Skeletal muscle tissue (tissue), 4 donors: Measurements from ENCODE around the gene IFITM10. TPM values are rescaled to one million over a fixed set of nuclear protein-coding genes. Genes with fewer than 3 reads are reported as not detected.
"Not testable (repeated sequence)": the region's sequence is repeated elsewhere in the genome, so short reads cannot be mapped to it uniquely, and the experiment has no call there.

Experiments
- H3K27ac ChIP-seq: one replicate; pipeline ENCODE4 v1.7.0; 2013; ENCODE audit warnings: mild to moderate bottlenecking, low read depth, low read length, inconsistent platforms
- H3K27me3 ChIP-seq, 3 donors: one replicate each; pipeline ENCODE4 v1.7.0; 2013; ENCODE audit warnings: low read length in 3 of 3; ENCODE audit not compliant: control insufficient read depth in 3 of 3, insufficient read depth in 3 of 3
- H3K36me3 ChIP-seq, 3 donors: one replicate each; pipeline ENCODE4 v1.7.0; 2013; ENCODE audit warnings: low read length in 3 of 3; ENCODE audit not compliant: control insufficient read depth in 3 of 3, insufficient read depth in 3 of 3
- H3K4me1 ChIP-seq, 3 donors: one replicate each; pipeline ENCODE4 v1.7.0; 2013; ENCODE audit warnings: low read length in 3 of 3, mild to moderate bottlenecking in 3 of 3; ENCODE audit not compliant: control insufficient read depth in 3 of 3, insufficient read depth in 3 of 3
- H3K4me3 ChIP-seq, 3 donors: one replicate each; pipeline ENCODE4 v1.7.0; 2013; ENCODE audit warnings: low read length in 3 of 3
- H3K9ac ChIP-seq, 3 donors: one replicate each; pipeline ENCODE4 v1.7.0; 2013; ENCODE audit warnings: low read length in 3 of 3, mild to moderate bottlenecking in 3 of 3, moderate library complexity in 2 of 3, low read depth in 1 of 3
- H3K9me3 ChIP-seq, 3 donors: one replicate each; pipeline ENCODE4 v1.7.0; 2013; ENCODE audit warnings: low read length in 3 of 3; ENCODE audit not compliant: control insufficient read depth in 3 of 3
- total RNA-seq: library from RNA; depleted of rRNA; stranded (reverse); fragments of >200 nt; gene quantifications from one replicate; pipeline ENCODE4 v1.2.3, GENCODE V29; 2014
- donor health status: Osteomylitis.

The IFITM10 gene
- total RNA-seq, 1 donor from 2014 or later = not detected

GRCh38 chr11:1692708-1693326 lies 57.6 kb downstream of the IFITM10 start:
- H3K36me3 ChIP-seq = no peaks in the 10 kb centered on the region
- peaks cover 5 to 9% (median 8%) of the 10 kb centered on the region in 3 donors for H3K4me1 ChIP-seq
- H3K9ac ChIP-seq = no peak overlapping the region
- H3K9me3 ChIP-seq = no peaks in the 10 kb centered on the region
- no peak overlapping the region for H3K27ac ChIP-seq
- H3K4me3 ChIP-seq = no peak overlapping the region
- peaks cover 3 to 40% (median 6%) of the 10 kb centered on the region in 3 donors for H3K27me3 ChIP-seq

GRCh38 chr11:1691878-1692707 lies 58.3 kb downstream of the IFITM10 start:
- Histone ChIP-seq H3K27ac (no peak overlapping the region), H3K9ac (no peak overlapping the region), H3K4me1 (peaks cover 5 to 9% (median 8%) of the 10 kb centered on the region in 3 donors), H3K36me3 (no peaks in the 10 kb centered on the region), H3K27me3 (peaks cover 3 to 40% (median 6%) of the 10 kb centered on the region in 3 donors), H3K9me3 (no peaks in the 10 kb centered on the region), H3K4me3 (no peak overlapping the region)

GRCh38 chr11:1691026-1691877 lies 59.1 kb downstream of the IFITM10 start:
- Histone ChIP-seq H3K4me1 (peaks cover 5 to 9% (median 8%) of the 10 kb centered on the region in 3 donors), H3K4me3 (no peak overlapping the region), H3K36me3 (no peaks in the 10 kb centered on the region), H3K9ac (no peak overlapping the region), H3K27ac (no peak overlapping the region), H3K9me3 (no peaks in the 10 kb centered on the region), H3K27me3 (peaks cover 3 to 40% (median 6%) of the 10 kb centered on the region in 3 donors)

GRCh38 chr11:1690167-1691025 lies 60.0 kb downstream of the IFITM10 start:
- Histone ChIP-seq H3K9ac (no peak overlapping the region), H3K27ac (no peak overlapping the region), H3K27me3 (peaks cover 3 to 43% (median 4%) of the 10 kb centered on the region in 3 donors), H3K9me3 (no peaks in the 10 kb centered on the region), H3K4me3 (no peak overlapping the region), H3K36me3 (no peaks in the 10 kb centered on the region), H3K4me1 (peaks cover 5 to 9% (median 8%) of the 10 kb centered on the region in 3 donors)

GRCh38 chr11:1689250-1690166 lies 60.9 kb downstream of the IFITM10 start:
- H3K4me3 ChIP-seq, H3K36me3 ChIP-seq, H3K9ac ChIP-seq, H3K4me1 ChIP-seq, H3K27ac ChIP-seq, H3K9me3 ChIP-seq: not testable (repeated sequence)
- H3K27me3 ChIP-seq = peaks cover 3 to 42% (median 5%) of the 10 kb centered on the region in 3 donors

- not testable (repeated sequence) for H3K9me3 ChIP-seq, H3K4me1 ChIP-seq, H3K9ac ChIP-seq, H3K36me3 ChIP-seq, H3K4me3 ChIP-seq, H3K27ac ChIP-seq
- peaks cover 3 to 42% (median 5%) of the 10 kb centered on the region in 3 donors for H3K27me3 ChIP-seq
Observed at GRCh38 chr11:1688336-1688947, 62.0 kb downstream of the IFITM10 start.

GRCh38 chr11:1686220-1686619 lies 64.2 kb downstream of the IFITM10 start:
- H3K9me3 ChIP-seq, H3K4me3 ChIP-seq, H3K4me1 ChIP-seq, H3K36me3 ChIP-seq, H3K9ac ChIP-seq, H3K27ac ChIP-seq: not testable (repeated sequence)
- H3K27me3 ChIP-seq = peaks cover 3 to 29% (median 5%) of the 10 kb centered on the region in 3 donors

GRCh38 chr11:1684886-1685874 lies 65.2 kb downstream of the IFITM10 start:
- H3K9me3 ChIP-seq, H3K9ac ChIP-seq, H3K27ac ChIP-seq, H3K36me3 ChIP-seq, H3K4me1 ChIP-seq, H3K4me3 ChIP-seq: not testable (repeated sequence)
- H3K27me3 ChIP-seq = peaks cover 3 to 20% (median 7%) of the 10 kb centered on the region in 3 donors
